Measurements from ENCODE around the gene CSMD2.

DNA sequence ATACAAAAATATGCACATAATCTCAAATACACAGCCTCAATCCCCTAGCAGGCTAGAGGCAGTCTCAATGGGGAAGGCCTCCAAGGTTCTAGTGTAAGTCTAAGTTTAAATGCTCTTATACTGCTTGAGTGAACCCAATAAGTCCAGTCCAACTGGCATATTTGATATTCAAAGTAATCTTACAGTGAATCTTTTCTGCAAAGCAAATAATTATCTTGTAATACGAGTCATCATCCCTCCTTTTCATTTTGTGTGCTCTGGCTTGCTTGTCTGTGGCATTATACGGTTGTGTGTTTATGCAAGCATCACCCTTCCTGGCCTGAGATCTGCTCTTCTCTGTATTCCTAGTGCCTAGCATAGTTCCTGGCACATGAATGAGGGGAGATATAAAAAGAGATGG, 468.1 kb downstream of the CSMD2 start:
- TF ChIP-seq, protein P1, sequence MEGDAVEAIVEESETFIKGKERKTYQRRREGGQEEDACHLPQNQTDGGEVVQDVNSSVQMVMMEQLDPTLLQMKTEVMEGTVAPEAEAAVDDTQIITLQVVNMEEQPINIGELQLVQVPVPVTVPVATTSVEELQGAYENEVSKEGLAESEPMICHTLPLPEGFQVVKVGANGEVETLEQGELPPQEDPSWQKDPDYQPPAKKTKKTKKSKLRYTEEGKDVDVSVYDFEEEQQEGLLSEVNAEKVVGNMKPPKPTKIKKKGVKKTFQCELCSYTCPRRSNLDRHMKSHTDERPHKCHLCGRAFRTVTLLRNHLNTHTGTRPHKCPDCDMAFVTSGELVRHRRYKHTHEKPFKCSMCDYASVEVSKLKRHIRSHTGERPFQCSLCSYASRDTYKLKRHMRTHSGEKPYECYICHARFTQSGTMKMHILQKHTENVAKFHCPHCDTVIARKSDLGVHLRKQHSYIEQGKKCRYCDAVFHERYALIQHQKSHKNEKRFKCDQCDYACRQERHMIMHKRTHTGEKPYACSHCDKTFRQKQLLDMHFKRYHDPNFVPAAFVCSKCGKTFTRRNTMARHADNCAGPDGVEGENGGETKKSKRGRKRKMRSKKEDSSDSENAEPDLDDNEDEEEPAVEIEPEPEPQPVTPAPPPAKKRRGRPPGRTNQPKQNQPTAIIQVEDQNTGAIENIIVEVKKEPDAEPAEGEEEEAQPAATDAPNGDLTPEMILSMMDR (conservative IDR thresholded peaks at IDR 0.05 in 1 of 2, IDR thresholded peaks at IDR 0.05 in 1 of 2; ENCODE audit: low read depth in 1 of 2, low read length in 2 of 2): no peak
- TF ChIP-seq EZH2 (IDR thresholded peaks at IDR 0.05; ENCODE audit: low read length, missing control alignments): no peak
